DOHH2 (cell line): Measurements from ENCODE around the gene GLYR1.

Experiments
- CTCF ChIP-seq: fragments of 200-600 bp; sonication (generic); IDR thresholded peaks from one replicate; pipeline ENCODE4 v1.5.1; 2014; ENCODE audit warnings: antibody characterized with exemption, mild to moderate bottlenecking, low read depth, low read length; ENCODE audit not compliant: poor library complexity, severe bottlenecking
- EZH2phosphoT487 ChIP-seq: fragments of 200-600 bp; sonication (generic); IDR thresholded peaks from 2 replicates; pipeline ENCODE4 v1.6.1; 2017; ENCODE audit warnings: borderline replicate concordance, mild to moderate bottlenecking, antibody characterized with exemption, low read length, moderate library complexity, mixed read lengths

- TF ChIP-seq CTCF (no peak), EZH2phosphoT487 (no peak)
These were observed 35.0 kb upstream of the GLYR1 start for GRCh38 chr16:4882000-4882632.
